ENCODE data around the gene LYZL6. TPM values are rescaled to one million over a fixed set of nuclear protein-coding genes. Genes with fewer than 3 reads are reported as not detected.

The LYZL6 gene
- total and polyA plus RNA-seq, 2 of the 8 experiments (the other 6 are each of a cell fraction or from before 2014, with no cell fraction given), result not detected

DNA sequence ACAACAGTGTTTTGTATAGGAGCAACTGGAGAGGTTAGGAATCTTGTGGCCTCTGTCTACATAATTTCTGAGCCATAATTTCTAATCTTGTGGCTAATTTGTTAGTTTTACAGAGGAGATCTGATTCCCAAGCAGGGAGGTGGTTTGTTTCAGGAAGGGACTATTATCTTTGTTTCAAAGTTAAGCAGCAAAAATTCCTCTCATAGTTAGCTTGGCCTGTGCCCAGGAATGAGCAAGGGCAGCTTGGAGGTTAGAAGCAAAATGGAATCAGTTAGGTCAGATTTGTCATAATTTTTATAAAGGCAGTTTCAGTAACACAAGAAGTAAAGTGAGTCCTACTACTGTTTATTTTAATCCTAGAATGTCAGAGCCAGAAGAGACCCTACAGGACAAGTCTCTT, 10.9 kb downstream of the LYZL6 start (continued):
- TF ChIP-seq, protein P1, sequence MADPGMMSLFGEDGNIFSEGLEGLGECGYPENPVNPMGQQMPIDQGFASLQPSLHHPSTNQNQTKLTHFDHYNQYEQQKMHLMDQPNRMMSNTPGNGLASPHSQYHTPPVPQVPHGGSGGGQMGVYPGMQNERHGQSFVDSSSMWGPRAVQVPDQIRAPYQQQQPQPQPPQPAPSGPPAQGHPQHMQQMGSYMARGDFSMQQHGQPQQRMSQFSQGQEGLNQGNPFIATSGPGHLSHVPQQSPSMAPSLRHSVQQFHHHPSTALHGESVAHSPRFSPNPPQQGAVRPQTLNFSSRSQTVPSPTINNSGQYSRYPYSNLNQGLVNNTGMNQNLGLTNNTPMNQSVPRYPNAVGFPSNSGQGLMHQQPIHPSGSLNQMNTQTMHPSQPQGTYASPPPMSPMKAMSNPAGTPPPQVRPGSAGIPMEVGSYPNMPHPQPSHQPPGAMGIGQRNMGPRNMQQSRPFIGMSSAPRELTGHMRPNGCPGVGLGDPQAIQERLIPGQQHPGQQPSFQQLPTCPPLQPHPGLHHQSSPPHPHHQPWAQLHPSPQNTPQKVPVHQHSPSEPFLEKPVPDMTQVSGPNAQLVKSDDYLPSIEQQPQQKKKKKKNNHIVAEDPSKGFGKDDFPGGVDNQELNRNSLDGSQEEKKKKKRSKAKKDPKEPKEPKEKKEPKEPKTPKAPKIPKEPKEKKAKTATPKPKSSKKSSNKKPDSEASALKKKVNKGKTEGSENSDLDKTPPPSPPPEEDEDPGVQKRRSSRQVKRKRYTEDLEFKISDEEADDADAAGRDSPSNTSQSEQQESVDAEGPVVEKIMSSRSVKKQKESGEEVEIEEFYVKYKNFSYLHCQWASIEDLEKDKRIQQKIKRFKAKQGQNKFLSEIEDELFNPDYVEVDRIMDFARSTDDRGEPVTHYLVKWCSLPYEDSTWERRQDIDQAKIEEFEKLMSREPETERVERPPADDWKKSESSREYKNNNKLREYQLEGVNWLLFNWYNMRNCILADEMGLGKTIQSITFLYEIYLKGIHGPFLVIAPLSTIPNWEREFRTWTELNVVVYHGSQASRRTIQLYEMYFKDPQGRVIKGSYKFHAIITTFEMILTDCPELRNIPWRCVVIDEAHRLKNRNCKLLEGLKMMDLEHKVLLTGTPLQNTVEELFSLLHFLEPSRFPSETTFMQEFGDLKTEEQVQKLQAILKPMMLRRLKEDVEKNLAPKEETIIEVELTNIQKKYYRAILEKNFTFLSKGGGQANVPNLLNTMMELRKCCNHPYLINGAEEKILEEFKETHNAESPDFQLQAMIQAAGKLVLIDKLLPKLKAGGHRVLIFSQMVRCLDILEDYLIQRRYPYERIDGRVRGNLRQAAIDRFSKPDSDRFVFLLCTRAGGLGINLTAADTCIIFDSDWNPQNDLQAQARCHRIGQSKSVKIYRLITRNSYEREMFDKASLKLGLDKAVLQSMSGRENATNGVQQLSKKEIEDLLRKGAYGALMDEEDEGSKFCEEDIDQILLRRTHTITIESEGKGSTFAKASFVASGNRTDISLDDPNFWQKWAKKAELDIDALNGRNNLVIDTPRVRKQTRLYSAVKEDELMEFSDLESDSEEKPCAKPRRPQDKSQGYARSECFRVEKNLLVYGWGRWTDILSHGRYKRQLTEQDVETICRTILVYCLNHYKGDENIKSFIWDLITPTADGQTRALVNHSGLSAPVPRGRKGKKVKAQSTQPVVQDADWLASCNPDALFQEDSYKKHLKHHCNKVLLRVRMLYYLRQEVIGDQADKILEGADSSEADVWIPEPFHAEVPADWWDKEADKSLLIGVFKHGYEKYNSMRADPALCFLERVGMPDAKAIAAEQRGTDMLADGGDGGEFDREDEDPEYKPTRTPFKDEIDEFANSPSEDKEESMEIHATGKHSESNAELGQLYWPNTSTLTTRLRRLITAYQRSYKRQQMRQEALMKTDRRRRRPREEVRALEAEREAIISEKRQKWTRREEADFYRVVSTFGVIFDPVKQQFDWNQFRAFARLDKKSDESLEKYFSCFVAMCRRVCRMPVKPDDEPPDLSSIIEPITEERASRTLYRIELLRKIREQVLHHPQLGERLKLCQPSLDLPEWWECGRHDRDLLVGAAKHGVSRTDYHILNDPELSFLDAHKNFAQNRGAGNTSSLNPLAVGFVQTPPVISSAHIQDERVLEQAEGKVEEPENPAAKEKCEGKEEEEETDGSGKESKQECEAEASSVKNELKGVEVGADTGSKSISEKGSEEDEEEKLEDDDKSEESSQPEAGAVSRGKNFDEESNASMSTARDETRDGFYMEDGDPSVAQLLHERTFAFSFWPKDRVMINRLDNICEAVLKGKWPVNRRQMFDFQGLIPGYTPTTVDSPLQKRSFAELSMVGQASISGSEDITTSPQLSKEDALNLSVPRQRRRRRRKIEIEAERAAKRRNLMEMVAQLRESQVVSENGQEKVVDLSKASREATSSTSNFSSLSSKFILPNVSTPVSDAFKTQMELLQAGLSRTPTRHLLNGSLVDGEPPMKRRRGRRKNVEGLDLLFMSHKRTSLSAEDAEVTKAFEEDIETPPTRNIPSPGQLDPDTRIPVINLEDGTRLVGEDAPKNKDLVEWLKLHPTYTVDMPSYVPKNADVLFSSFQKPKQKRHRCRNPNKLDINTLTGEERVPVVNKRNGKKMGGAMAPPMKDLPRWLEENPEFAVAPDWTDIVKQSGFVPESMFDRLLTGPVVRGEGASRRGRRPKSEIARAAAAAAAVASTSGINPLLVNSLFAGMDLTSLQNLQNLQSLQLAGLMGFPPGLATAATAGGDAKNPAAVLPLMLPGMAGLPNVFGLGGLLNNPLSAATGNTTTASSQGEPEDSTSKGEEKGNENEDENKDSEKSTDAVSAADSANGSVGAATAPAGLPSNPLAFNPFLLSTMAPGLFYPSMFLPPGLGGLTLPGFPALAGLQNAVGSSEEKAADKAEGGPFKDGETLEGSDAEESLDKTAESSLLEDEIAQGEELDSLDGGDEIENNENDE (IDR thresholded peaks at IDR 0.05; ENCODE audit: insufficient replicate concordance, low read length), result no peak
- TF ChIP-seq CREB1 (IDR thresholded peaks at IDR 0.05), result no peak
- no peak for TF ChIP-seq SP4 (IDR thresholded peaks at IDR 0.05; ENCODE audit: low read length)
